ENCODE data around the gene PBXIP1. TPM values are rescaled to one million over a fixed set of nuclear protein-coding genes. Genes with fewer than 3 reads are reported as not detected.

The PBXIP1 gene
- total RNA-seq, 2 donors from 2014 or later: 81.4 to 101 TPM

- no peak for DNase-seq (ENCODE audit: low spot score)
- Histone ChIP-seq H3K27ac (peak overlapping the region; percentile 98 to 99), H3K27me3 (no peaks in the 10 kb centered on the region), H3K9me3 (no peaks in the 10 kb centered on the region), H3K4me3 (peak overlapping the region; percentile 87 to 92), H3K4me1 (peaks cover 0 to 65% of the 10 kb centered on the region in 2 donors), H3K36me3 (no peaks in the 10 kb centered on the region)
- TF ChIP-seq, protein P1, sequence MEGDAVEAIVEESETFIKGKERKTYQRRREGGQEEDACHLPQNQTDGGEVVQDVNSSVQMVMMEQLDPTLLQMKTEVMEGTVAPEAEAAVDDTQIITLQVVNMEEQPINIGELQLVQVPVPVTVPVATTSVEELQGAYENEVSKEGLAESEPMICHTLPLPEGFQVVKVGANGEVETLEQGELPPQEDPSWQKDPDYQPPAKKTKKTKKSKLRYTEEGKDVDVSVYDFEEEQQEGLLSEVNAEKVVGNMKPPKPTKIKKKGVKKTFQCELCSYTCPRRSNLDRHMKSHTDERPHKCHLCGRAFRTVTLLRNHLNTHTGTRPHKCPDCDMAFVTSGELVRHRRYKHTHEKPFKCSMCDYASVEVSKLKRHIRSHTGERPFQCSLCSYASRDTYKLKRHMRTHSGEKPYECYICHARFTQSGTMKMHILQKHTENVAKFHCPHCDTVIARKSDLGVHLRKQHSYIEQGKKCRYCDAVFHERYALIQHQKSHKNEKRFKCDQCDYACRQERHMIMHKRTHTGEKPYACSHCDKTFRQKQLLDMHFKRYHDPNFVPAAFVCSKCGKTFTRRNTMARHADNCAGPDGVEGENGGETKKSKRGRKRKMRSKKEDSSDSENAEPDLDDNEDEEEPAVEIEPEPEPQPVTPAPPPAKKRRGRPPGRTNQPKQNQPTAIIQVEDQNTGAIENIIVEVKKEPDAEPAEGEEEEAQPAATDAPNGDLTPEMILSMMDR (IDR thresholded peaks at IDR 0.05): no peak
Observed at GRCh38 chr1:155003227-155003765, 47.4 kb upstream of the PBXIP1 start.

DNA sequence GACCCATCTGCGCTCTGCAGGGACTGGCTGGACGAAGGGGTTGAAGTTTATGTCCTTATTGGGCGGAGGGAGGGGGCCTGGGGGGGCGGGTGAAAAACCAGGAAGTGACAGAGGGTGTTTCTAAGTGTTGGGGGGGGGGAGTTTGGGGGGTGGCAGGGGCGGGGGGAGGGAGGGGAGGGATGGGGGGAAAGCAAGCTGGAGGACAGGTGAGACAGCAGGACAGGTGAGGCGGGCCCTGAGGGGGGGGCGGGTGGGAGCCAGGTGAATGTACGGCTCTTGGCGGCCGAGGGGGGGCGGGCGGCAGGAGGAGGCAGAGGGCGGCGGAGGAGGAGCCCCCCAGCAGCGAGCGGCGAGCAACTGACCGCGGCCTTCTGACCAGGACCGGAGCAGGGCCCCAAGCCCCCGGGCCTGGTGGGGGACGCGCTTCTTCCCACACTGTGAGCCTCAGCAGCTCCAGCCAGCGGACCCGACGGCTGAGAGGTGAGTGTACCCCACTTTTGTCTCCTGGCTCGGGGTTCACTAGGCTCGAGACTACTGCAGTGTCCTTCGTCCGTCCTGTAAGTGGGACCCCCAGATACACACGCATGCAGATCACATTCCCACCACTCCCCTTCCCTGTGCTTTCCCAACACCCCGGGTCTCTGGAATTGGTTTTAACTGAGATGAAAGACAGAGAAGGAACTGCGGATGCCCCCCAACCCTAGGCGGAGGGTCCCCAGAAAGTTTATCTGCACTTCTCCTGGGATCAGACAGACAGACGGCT is 46.7 kb upstream of the PBXIP1 start, which contains the start of gene ZBTB7B:
Gene ZBTB7B, plus strand, starts transcription at position 339 of the 763 bp plus-strand sequence. CDS start 11,859 bp downstream, outside the sequence.
- H3K27me3 ChIP-seq: no peaks in the 10 kb centered on the region
- no peak for DNase-seq (ENCODE audit: low spot score)
- no peaks in the 10 kb centered on the region for H3K9me3 ChIP-seq
- TF ChIP-seq, protein P1 (IDR thresholded peaks at IDR 0.05): no peak
- H3K4me1 ChIP-seq: peaks cover 0 to 58% of the 10 kb centered on the region in 2 donors
- no peaks in the 10 kb centered on the region for H3K36me3 ChIP-seq
- peak within 1 kb of the TSS; percentile 87 to 92 for H3K4me3 ChIP-seq
- peak within 1 kb of the TSS; percentile 98 to 99 for H3K27ac ChIP-seq

GRCh38 chr1:155001675-155002463 is 46.0 kb upstream of the PBXIP1 start:
- H3K9me3 ChIP-seq: no peaks in the 10 kb centered on the region
- peak; percentile 100 for DNase-seq (ENCODE audit: low spot score)
- TF ChIP-seq, protein P1 (IDR thresholded peaks at IDR 0.05): peak; percentile 37 to 65
- H3K4me1 ChIP-seq: peaks cover 0 to 50% of the 10 kb centered on the region in 2 donors
- H3K4me3 ChIP-seq: peak overlapping the region; percentile 87 to 92
- H3K27ac ChIP-seq: peak overlapping the region; percentile 98 to 99
- no peaks in the 10 kb centered on the region for H3K36me3 ChIP-seq
- H3K27me3 ChIP-seq: no peaks in the 10 kb centered on the region

DNA sequence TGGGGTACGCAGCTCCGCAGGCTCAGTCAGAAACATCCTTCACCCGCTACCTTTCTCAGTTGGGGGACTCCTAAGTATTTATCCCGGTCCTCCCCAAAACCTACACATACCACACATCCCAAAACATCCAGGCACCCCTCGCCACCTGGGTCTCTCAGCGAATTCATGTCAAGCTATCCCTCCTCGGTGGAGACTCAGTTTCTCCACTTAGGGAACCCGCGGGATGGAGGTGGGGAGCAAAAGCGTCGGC is 45.5 kb upstream of the PBXIP1 start:
- H3K4me3 ChIP-seq: peak overlapping the region; percentile 87 to 92
- H3K27me3 ChIP-seq: no peaks in the 10 kb centered on the region
- TF ChIP-seq, protein P1 (IDR thresholded peaks at IDR 0.05): no peak
- no peaks in the 10 kb centered on the region for H3K36me3 ChIP-seq
- no peaks in the 10 kb centered on the region for H3K9me3 ChIP-seq
- DNase-seq (ENCODE audit: low spot score): no peak
- peaks cover 0 to 45% of the 10 kb centered on the region in 2 donors for H3K4me1 ChIP-seq
- H3K27ac ChIP-seq: peak overlapping the region; percentile 98 to 99

- TF ChIP-seq, protein P1 (IDR thresholded peaks at IDR 0.05): peak in 1 of 2 donors; percentile 14
- H3K4me3 ChIP-seq: peak overlapping the region; percentile 87 to 92
- H3K27me3 ChIP-seq: no peaks in the 10 kb centered on the region
- H3K9me3 ChIP-seq: no peaks in the 10 kb centered on the region
- H3K27ac ChIP-seq: peak overlapping the region; percentile 98 to 99
- peaks cover 0 to 40% of the 10 kb centered on the region in 2 donors for H3K4me1 ChIP-seq
- H3K36me3 ChIP-seq: no peaks in the 10 kb centered on the region
- DNase-seq (ENCODE audit: low spot score): peak; percentile 88
Observed at GRCh38 chr1:155000726-155001424, 45.0 kb upstream of the PBXIP1 start.
